ENCODE data around the gene MT4.
A peak's percentile ranks its signal among the peaks of the same experiment; 100 is the strongest.

Gene MT4

GRCh38 chr16:56603589-56603988, 38.7 kb downstream of the MT4 start:
- H3K4me3 ChIP-seq (ENCODE audit: low read depth, low read length), result no peak overlapping the region
- TF ChIP-seq CTCF (conservative IDR thresholded peaks at IDR 0.05; ENCODE audit: low read depth, low read length), result peak; percentile 63
- peak; percentile 63 for DNase-seq (ENCODE audit: low read depth)

GRCh38 chr16:56604966-56605365, 40.1 kb downstream of the MT4 start:
- no peak for DNase-seq (ENCODE audit: low read depth)
- no peak overlapping the region for H3K4me3 ChIP-seq (ENCODE audit: low read depth, low read length)
- no peak for TF ChIP-seq CTCF (conservative IDR thresholded peaks at IDR 0.05; ENCODE audit: low read depth, low read length)

- no peak for TF ChIP-seq CTCF (conservative IDR thresholded peaks at IDR 0.05; ENCODE audit: low read depth, low read length)
- DNase-seq (ENCODE audit: low read depth), result no peak
- H3K4me3 ChIP-seq (ENCODE audit: low read depth, low read length), result no peak overlapping the region
These were observed 40.6 kb downstream of the MT4 start for GRCh38 chr16:56605475-56605874.

GRCh38 chr16:56606071-56606475, 41.2 kb downstream of the MT4 start:
- no peak for DNase-seq (ENCODE audit: low read depth)
- no peak for TF ChIP-seq CTCF (conservative IDR thresholded peaks at IDR 0.05; ENCODE audit: low read depth, low read length)
- no peak overlapping the region for H3K4me3 ChIP-seq (ENCODE audit: low read depth, low read length)

- no peak for TF ChIP-seq CTCF (conservative IDR thresholded peaks at IDR 0.05; ENCODE audit: low read depth, low read length)
- H3K4me3 ChIP-seq (ENCODE audit: low read depth, low read length), result peak overlapping the region; percentile 7
- DNase-seq (ENCODE audit: low read depth), result peak; percentile 96
These were observed 41.7 kb downstream of the MT4 start for GRCh38 chr16:56606476-56607108.

GRCh38 chr16:56607109-56607618, 42.3 kb downstream of the MT4 start:
- H3K4me3 ChIP-seq (ENCODE audit: low read depth, low read length), result peak overlapping the region; percentile 7
- peak; percentile 98 for DNase-seq (ENCODE audit: low read depth)
- no peak for TF ChIP-seq CTCF (conservative IDR thresholded peaks at IDR 0.05; ENCODE audit: low read depth, low read length)

GRCh38 chr16:56607675-56608042, 42.8 kb downstream of the MT4 start:
- DNase-seq (ENCODE audit: low read depth), result no peak
- H3K4me3 ChIP-seq (ENCODE audit: low read depth, low read length), result no peak overlapping the region
- no peak for TF ChIP-seq CTCF (conservative IDR thresholded peaks at IDR 0.05; ENCODE audit: low read depth, low read length)

All from choroid plexus epithelial cell (primary cell).